HEK293 (cell line): ENCODE measurements around the gene ACE2.
A peak's percentile ranks its signal among the peaks of the same experiment; 100 is the strongest.

Experiments
- CTCF ChIA-PET: fragments of 350-600 bp; formaldehyde crosslinking; extraction: SDS; loops from one replicate; lab custom pipeline; 2021; ENCODE audit warnings: antibody characterized with exemption; lab: Yijun Ruan, JAX
- POLR2A ChIA-PET: fragments of 300-600 bp; formaldehyde crosslinking; extraction: SDS; loops from one replicate; lab custom pipeline; 2020; ENCODE audit warnings: antibody characterized with exemption, inconsistent platforms; lab: Yijun Ruan, JAX
- H3K27ac ChIP-seq: fragments of 200-500 bp; sonication (Bioruptor generic); 2 replicates; pipeline ENCODE4 v1.5.1; 2014; ENCODE audit warnings: low read depth, low read length, control low read depth, inconsistent platforms; ENCODE audit errors: extremely low read depth
- H3K36me3 ChIP-seq, 2 experiments: fragments of 200-500 bp in 1 of 2; sonication (Bioruptor generic) in 1 of 2; 1 replicate in 1 of 2; 2 replicates in 1 of 2; pipeline ENCODE4 v1.5.1; 2014 to 2017; ENCODE audit warnings: inconsistent platforms in 2 of 2, low read length in 2 of 2; ENCODE audit not compliant: control insufficient read depth in 2 of 2, insufficient read depth in 1 of 2
- H3K4me1 ChIP-seq: fragments of 200-500 bp; sonication (Bioruptor generic); 2 replicates; pipeline ENCODE4 v1.5.1; 2014; ENCODE audit warnings: mild to moderate bottlenecking, low read length, inconsistent platforms; ENCODE audit not compliant: control insufficient read depth, insufficient read depth
- H3K4me3 ChIP-seq: 2 replicates; pipeline ENCODE4 v1.5.1; 2011; ENCODE audit warnings: low read depth, mild to moderate bottlenecking, control low read depth, low read length, moderate library complexity
- H3K9me3 ChIP-seq: fragments of 200-500 bp; sonication (Bioruptor generic); 2 replicates; pipeline ENCODE4 v1.5.1; 2014; ENCODE audit warnings: low read depth, low read length, inconsistent platforms; ENCODE audit not compliant: control insufficient read depth, insufficient read depth
- KLF10 ChIP-seq: fragments of 450-650 bp; IDR thresholded peaks from 2 replicates; pipeline ENCODE4 v1.5.1; 2018; ENCODE audit warnings: missing biosample characterization, mild to moderate bottlenecking, missing genetic modification characterization
- KLF17 ChIP-seq: fragments of 450-650 bp; formaldehyde crosslinking; IDR thresholded peaks from 2 replicates; pipeline ENCODE4 v1.5.1; 2016; ENCODE audit warnings: missing biosample characterization, missing genetic modification characterization
- MEIS1 ChIP-seq: sonication (generic); formaldehyde crosslinking; IDR thresholded peaks from 2 replicates; pipeline ENCODE4 v1.8.1; 2022; ENCODE audit warnings: missing genetic modification reagents, mild to moderate bottlenecking, borderline replicate concordance
- ZNF10 ChIP-seq: fragments of 450-650 bp; formaldehyde crosslinking; IDR thresholded peaks from 2 replicates; pipeline ENCODE4 v1.5.1; 2017; ENCODE audit warnings: missing biosample characterization, missing genetic modification characterization
- ZNF18 ChIP-seq: fragments of 450-650 bp; formaldehyde crosslinking; IDR thresholded peaks from 2 replicates; pipeline ENCODE4 v1.5.1; 2016; ENCODE audit warnings: missing biosample characterization, missing genetic modification characterization
- ZNF184 ChIP-seq: fragments of 450-650 bp; IDR thresholded peaks from 2 replicates; pipeline ENCODE4 v1.5.1; 2018; ENCODE audit warnings: missing biosample characterization, mild to moderate bottlenecking, missing genetic modification characterization
- ZNF335 ChIP-seq: fragments of 450-650 bp; formaldehyde crosslinking; conservative IDR thresholded peaks from 2 replicates; pipeline ENCODE4 v1.5.1; 2016; ENCODE audit warnings: missing biosample characterization, missing genetic modification characterization
- ZNF394 ChIP-seq: fragments of 450-650 bp; formaldehyde crosslinking; IDR thresholded peaks from 2 replicates; pipeline ENCODE4 v1.5.1; 2016; ENCODE audit warnings: missing biosample characterization, missing genetic modification characterization, mild to moderate bottlenecking, moderate library complexity, borderline replicate concordance
- ZNF449 ChIP-seq: fragments of 450-650 bp; formaldehyde crosslinking; IDR thresholded peaks from 2 replicates; pipeline ENCODE4 v1.5.1; 2017; ENCODE audit warnings: missing biosample characterization, mild to moderate bottlenecking, missing genetic modification characterization, moderate library complexity
- ZNF473 ChIP-seq: fragments of 450-650 bp; formaldehyde crosslinking; IDR thresholded peaks from 2 replicates; pipeline ENCODE4 v1.5.1; 2017; ENCODE audit warnings: missing biosample characterization, missing genetic modification characterization
- ZNF561 ChIP-seq: fragments of 450-650 bp; IDR thresholded peaks from 2 replicates; pipeline ENCODE4 v1.5.1; 2018; ENCODE audit warnings: missing biosample characterization, missing genetic modification characterization, borderline replicate concordance
- ZNF660 ChIP-seq: fragments of 450-650 bp; IDR thresholded peaks from 2 replicates; pipeline ENCODE4 v1.5.1; 2018; ENCODE audit warnings: missing biosample characterization, mild to moderate bottlenecking, missing genetic modification characterization
- ZNF791 ChIP-seq: fragments of 450-650 bp; formaldehyde crosslinking; IDR thresholded peaks from 2 replicates; pipeline ENCODE4 v1.5.1; 2016; ENCODE audit warnings: missing biosample characterization, missing genetic modification characterization
- TF ChIP-seq, protein P1 (sequence below): fragments of 450-650 bp; formaldehyde crosslinking; IDR thresholded peaks from 2 replicates; pipeline ENCODE4; 2016; ENCODE audit warnings: missing biosample characterization, missing genetic modification characterization
- TF ChIP-seq, protein P2 (sequence below): IDR thresholded peaks from 2 replicates; pipeline ENCODE4 v1.6.1; 2011; ENCODE audit warnings: mild to moderate bottlenecking, low read depth, low read length, borderline replicate concordance
- TF ChIP-seq, protein P3 (sequence below): fragments of 450-650 bp; formaldehyde crosslinking; IDR thresholded peaks from 2 replicates; pipeline ENCODE4 v1.5.1; 2016; ENCODE audit warnings: missing biosample characterization, missing genetic modification characterization

The ACE2 gene

DNA sequence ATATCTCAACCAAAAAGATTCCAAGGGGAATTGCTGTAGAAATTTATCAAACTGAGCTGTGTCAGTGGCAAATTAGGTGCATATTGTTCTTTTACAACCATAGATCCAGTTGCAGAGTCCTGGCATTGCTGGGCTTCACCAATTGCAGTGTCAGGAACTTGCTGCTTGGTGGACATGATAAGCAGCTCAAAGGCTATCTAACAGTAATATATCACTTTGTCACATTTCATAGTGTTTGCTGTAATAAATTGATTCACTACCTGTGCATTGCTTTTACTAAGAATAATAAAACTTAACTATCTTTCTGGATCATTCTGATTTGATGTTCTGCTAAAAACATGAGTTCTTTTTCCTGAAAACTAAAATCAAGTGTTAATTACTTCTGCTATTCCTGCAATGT, 30.9 kb upstream of the ACE2 start:
- H3K4me3 ChIP-seq = no peak overlapping the region
- TF ChIP-seq ZNF561 (no peak), MEIS1 (no peak), ZNF473 (tag by site-specific recombination) (no peak), ZNF10 (tag by site-specific recombination) (no peak), ZNF660 (tag by site-specific recombination) (no peak), ZNF18 (tag by site-specific recombination) (no peak), ZNF394 (tag by site-specific recombination) (no peak), ZNF791 (tag by site-specific recombination) (no peak), ZNF184 (tag by site-specific recombination) (no peak)
- TF ChIP-seq, protein P1, sequence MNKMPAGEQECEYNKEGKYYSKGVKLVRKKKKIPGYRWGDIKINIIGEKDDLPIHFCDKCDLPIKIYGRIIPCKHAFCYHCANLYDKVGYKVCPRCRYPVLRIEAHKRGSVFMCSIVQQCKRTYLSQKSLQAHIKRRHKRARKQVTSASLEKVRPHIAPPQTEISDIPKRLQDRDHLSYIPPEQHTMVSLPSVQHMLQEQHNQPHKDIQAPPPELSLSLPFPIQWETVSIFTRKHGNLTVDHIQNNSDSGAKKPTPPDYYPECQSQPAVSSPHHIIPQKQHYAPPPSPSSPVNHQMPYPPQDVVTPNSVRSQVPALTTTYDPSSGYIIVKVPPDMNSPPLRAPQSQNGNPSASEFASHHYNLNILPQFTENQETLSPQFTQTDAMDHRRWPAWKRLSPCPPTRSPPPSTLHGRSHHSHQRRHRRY (tag by site-specific recombination) = no peak
- TF ChIP-seq, protein P2, sequence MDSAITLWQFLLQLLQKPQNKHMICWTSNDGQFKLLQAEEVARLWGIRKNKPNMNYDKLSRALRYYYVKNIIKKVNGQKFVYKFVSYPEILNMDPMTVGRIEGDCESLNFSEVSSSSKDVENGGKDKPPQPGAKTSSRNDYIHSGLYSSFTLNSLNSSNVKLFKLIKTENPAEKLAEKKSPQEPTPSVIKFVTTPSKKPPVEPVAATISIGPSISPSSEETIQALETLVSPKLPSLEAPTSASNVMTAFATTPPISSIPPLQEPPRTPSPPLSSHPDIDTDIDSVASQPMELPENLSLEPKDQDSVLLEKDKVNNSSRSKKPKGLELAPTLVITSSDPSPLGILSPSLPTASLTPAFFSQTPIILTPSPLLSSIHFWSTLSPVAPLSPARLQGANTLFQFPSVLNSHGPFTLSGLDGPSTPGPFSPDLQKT = no peak
- no peak overlapping the region for H3K27ac ChIP-seq
- CTCF ChIA-PET = no interaction called here
- no peaks in the 10 kb centered on the region for H3K9me3 ChIP-seq
- no peaks in the 10 kb centered on the region for H3K4me1 ChIP-seq
- POLR2A ChIA-PET = no interaction called here
- H3K36me3 ChIP-seq = no peaks in the 10 kb centered on the region

GRCh38 chrX:15623054-15623453, 22.3 kb upstream of the ACE2 start:
- ChIA-PET CTCF (interaction anchor here (0.6 to 0.8 kb wide), 3 partner anchors 19 to 1051 kb away, joined by 3 to 5 read pairs (median 3); no protein-coding TSS in a partner anchor), POLR2A (no interaction called here)
- 0 out of 2 replicates have a peak, but pooled peaks cover 2% of the 10 kb centered on the region for H3K4me1 ChIP-seq

GRCh38 chrX:15619053-15619755, 18.4 kb upstream of the ACE2 start:
- no peak overlapping the region for H3K27ac ChIP-seq
- no peaks in the 10 kb centered on the region for H3K36me3 ChIP-seq
- H3K4me1 ChIP-seq = 0 out of 2 replicates have a peak, but pooled peaks cover 2% of the 10 kb centered on the region
- no peaks in the 10 kb centered on the region for H3K9me3 ChIP-seq
- POLR2A ChIA-PET = no interaction called here
- CTCF ChIA-PET = interaction anchor here (0.8 kb wide), 1 partner anchor 50 kb away, joined by 3 read pairs; no protein-coding TSS in a partner anchor
- no peak overlapping the region for H3K4me3 ChIP-seq
- no peak for TF ChIP-seq ZNF335 (tag by site-specific recombination)
- TF ChIP-seq, protein P3, sequence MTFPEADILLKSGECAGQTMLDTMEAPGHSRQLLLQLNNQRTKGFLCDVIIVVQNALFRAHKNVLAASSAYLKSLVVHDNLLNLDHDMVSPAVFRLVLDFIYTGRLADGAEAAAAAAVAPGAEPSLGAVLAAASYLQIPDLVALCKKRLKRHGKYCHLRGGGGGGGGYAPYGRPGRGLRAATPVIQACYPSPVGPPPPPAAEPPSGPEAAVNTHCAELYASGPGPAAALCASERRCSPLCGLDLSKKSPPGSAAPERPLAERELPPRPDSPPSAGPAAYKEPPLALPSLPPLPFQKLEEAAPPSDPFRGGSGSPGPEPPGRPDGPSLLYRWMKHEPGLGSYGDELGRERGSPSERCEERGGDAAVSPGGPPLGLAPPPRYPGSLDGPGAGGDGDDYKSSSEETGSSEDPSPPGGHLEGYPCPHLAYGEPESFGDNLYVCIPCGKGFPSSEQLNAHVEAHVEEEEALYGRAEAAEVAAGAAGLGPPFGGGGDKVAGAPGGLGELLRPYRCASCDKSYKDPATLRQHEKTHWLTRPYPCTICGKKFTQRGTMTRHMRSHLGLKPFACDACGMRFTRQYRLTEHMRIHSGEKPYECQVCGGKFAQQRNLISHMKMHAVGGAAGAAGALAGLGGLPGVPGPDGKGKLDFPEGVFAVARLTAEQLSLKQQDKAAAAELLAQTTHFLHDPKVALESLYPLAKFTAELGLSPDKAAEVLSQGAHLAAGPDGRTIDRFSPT (tag by site-specific recombination) = 0 out of 2 replicates have a peak, but pooled peaks have one; percentile 23
- TF ChIP-seq KLF17 (tag by site-specific recombination) = no peak
- TF ChIP-seq KLF10 (tag by site-specific recombination) = no peak

More at GRCh38 chrX:15623054-15623453, 22.3 kb upstream of the ACE2 start:
- H3K9me3 ChIP-seq = no peaks in the 10 kb centered on the region
- H3K36me3 ChIP-seq = no peaks in the 10 kb centered on the region
- no peak overlapping the region for H3K4me3 ChIP-seq
- H3K27ac ChIP-seq = no peak overlapping the region
- TF ChIP-seq ZNF449 (tag by site-specific recombination) = no peak
